Measurements from ENCODE around the gene SSC5D.

SSC5D gene

GRCh38 chr19:55503157-55503501 lies 14.9 kb downstream of the SSC5D start:
- no peak for DNase-seq (ENCODE audit: low read depth)
- no peak for TF ChIP-seq CTCF (IDR thresholded peaks at IDR 0.05; ENCODE audit: low read depth, low read length, missing control alignments)
- peak overlapping the region; percentile 15; the same call in 1 of the 2 replicates for H3K4me3 ChIP-seq (ENCODE audit: low read depth, low read length)

- DNase-seq (ENCODE audit: low read depth): peak; percentile 68
- H3K4me3 ChIP-seq (ENCODE audit: low read depth, low read length): peak overlapping the region; percentile 21
- TF ChIP-seq CTCF (IDR thresholded peaks at IDR 0.05; ENCODE audit: low read depth, low read length, missing control alignments): peak; percentile 96
These were observed 15.4 kb downstream of the SSC5D start for GRCh38 chr19:55503502-55504251.

GRCh38 chr19:55504252-55504603 lies 16.0 kb downstream of the SSC5D start:
- TF ChIP-seq CTCF (IDR thresholded peaks at IDR 0.05; ENCODE audit: low read depth, low read length, missing control alignments): no peak
- no peak for DNase-seq (ENCODE audit: low read depth)
- no peak overlapping the region for H3K4me3 ChIP-seq (ENCODE audit: low read depth, low read length)

GRCh38 chr19:55504981-55505380 lies 16.7 kb downstream of the SSC5D start:
- no peak overlapping the region for H3K4me3 ChIP-seq (ENCODE audit: low read depth, low read length)
- no peak for DNase-seq (ENCODE audit: low read depth)
- no peak for TF ChIP-seq CTCF (IDR thresholded peaks at IDR 0.05; ENCODE audit: low read depth, low read length, missing control alignments)

- TF ChIP-seq CTCF (IDR thresholded peaks at IDR 0.05; ENCODE audit: low read depth, low read length, missing control alignments): no peak
- DNase-seq (ENCODE audit: low read depth): no peak
- H3K4me3 ChIP-seq (ENCODE audit: low read depth, low read length): no peak overlapping the region
These were observed 19.9 kb downstream of the SSC5D start for GRCh38 chr19:55508120-55508519.

GRCh38 chr19:55516878-55517620 lies 28.8 kb downstream of the SSC5D start:
- peak overlapping the region; percentile 47 for H3K4me3 ChIP-seq (ENCODE audit: low read depth, low read length)
- peak; percentile 73 for DNase-seq (ENCODE audit: low read depth)
- TF ChIP-seq CTCF (IDR thresholded peaks at IDR 0.05; ENCODE audit: low read depth, low read length, missing control alignments): peak; percentile 85

All from GM12864 (cell line).